A549 treated with AZD2906 at 1 μM for 4 hours (cell line): ENCODE data around the gene ZNF683. TPM values are rescaled to one million over a fixed set of nuclear protein-coding genes. Genes with fewer than 3 reads are reported as not detected.

ENCODE experiments used
- total RNA-seq: library from RNA; stranded (reverse); fragments of 200-300 nt; extraction: Qiagen RNA extraction; gene quantifications from 5 replicates; pipeline ENCODE4 v1.2.3, GENCODE V29; 2022

Gene ZNF683
- not detected in 5 replicates for total RNA-seq

GRCh38 chr1:26372611-26373010 lies at the start of gene ZNF683:
Gene ZNF683 (minus strand): TSS chr1:26372750. CDS start chr1:26368571, 4,179 bp downstream.

GRCh38 chr1:26410706-26411623 lies 38.4 kb upstream of the ZNF683 start, which contains the start of gene LIN28A:
Gene LIN28A (plus strand): TSS chr1:26410817. CDS start chr1:26410892, 75 bp downstream.

GRCh38 chr1:26353976-26354820 lies 18.4 kb downstream of the ZNF683 start, which contains the start of gene CRYBG2:
Gene CRYBG2 (minus strand): TSS chr1:26354130. CDS start chr1:26346657, 7,473 bp downstream.

GRCh38 chr1:26317612-26318337 lies 54.8 kb downstream of the ZNF683 start, which contains the start of gene CD52:
Gene CD52 (plus strand): TSS chr1:26317958. CDS start chr1:26318018, 60 bp downstream.

Other genes starting within 250 kb of the ZNF683 start
- 0.03 to 0.07 TPM (median 0.03 TPM) in 3 of 5 replicates, not detected in the others for gene FAM110D, start 213.7 kb downstream of the ZNF683 start, total RNA-seq
- gene C1orf232, start 203.8 kb downstream of the ZNF683 start, total RNA-seq, result not detected in 5 replicates
- gene ZNF593, start 202.8 kb downstream of the ZNF683 start, total RNA-seq, result 51.7 to 70.4 TPM (median 65.4 TPM) in 5 replicates
- gene ZNF593OS, start 200.9 kb downstream of the ZNF683 start, total RNA-seq, result 0.18 to 0.28 TPM in 2 of 5 replicates, not detected in the others
- gene CNKSR1, start 195.3 kb downstream of the ZNF683 start, total RNA-seq, result 0.04 to 0.39 TPM (median 0.31 TPM) in 5 replicates
- not detected in 5 replicates for gene CATSPER4, start 182.1 kb downstream of the ZNF683 start, total RNA-seq
- gene CEP85, start 138.6 kb downstream of the ZNF683 start, total RNA-seq, result 10.9 to 13.1 TPM (median 12.7 TPM) in 5 replicates
- 108 to 151 TPM (median 140 TPM) in 5 replicates for gene SH3BGRL3, start 92.7 kb downstream of the ZNF683 start, total RNA-seq
- gene UBXN11, start 66.1 kb downstream of the ZNF683 start, total RNA-seq, result 11.1 to 16.2 TPM (median 14.7 TPM) in 5 replicates
- gene CD52, start 54.8 kb downstream of the ZNF683 start, total RNA-seq, result not detected in 5 replicates
- 1.4 to 2.7 TPM (median 1.6 TPM) in 5 replicates for gene CRYBG2, start 18.6 kb downstream of the ZNF683 start, total RNA-seq
- 0.02 TPM in 1 of 5 replicates, not detected in the others for gene LIN28A, start 38.1 kb upstream of the ZNF683 start, total RNA-seq
- 21.9 to 29.9 TPM (median 22.2 TPM) in 5 replicates for gene DHDDS, start 59.6 kb upstream of the ZNF683 start, total RNA-seq
- gene HMGN2, start 99.7 kb upstream of the ZNF683 start, total RNA-seq, result 315 to 393 TPM (median 327 TPM) in 5 replicates
- 13.9 to 17.0 TPM (median 16.5 TPM) in 5 replicates for gene RPS6KA1, start 157.0 kb upstream of the ZNF683 start, total RNA-seq